ENCODE results near the gene ADAMTS13.

GRCh38 chr9:133443248-133443647 lies 21.1 kb downstream of the ADAMTS13 start:
- no peak for TF ChIP-seq CTCF (IDR thresholded peaks at IDR 0.05; ENCODE audit: low read depth, low read length)
- TF ChIP-seq EZH2phosphoT487 (IDR thresholded peaks at IDR 0.05; ENCODE audit: low read depth), result no peak

All from OCI-LY3 (cell line).